Heart left ventricle (tissue), 16 donors: Measurements from ENCODE around the gene FSD1. TPM values are rescaled to one million over a fixed set of nuclear protein-coding genes. Genes with fewer than 3 reads are reported as not detected.

ENCODE experiments used
- ATAC-seq, 4 donors: fragments of 200-7000 bp; cut with Tn5 transposase; one replicate each; pipeline ENCODE4 v1.9.1; 2020 to 2022; ENCODE audit warnings: moderate library complexity in 4 of 4, mild to moderate bottlenecking in 3 of 4, moderate number of reproducible peaks in 1 of 4
- DNase-seq, 5 donors: peaks; one replicate each; pipeline ENCODE4 v3.0.0-alpha.2; 2020
- H3K27ac ChIP-seq, 12 donors: fragments of 200-600 bp; sonication (generic) in 4 of 12; one replicate each; pipeline versions ENCODE4 v1.5.0 to v1.8.0; 2016 to 2022; ENCODE audit warnings: mild to moderate bottlenecking in 2 of 12
- H3K27me3 ChIP-seq, 9 donors: fragments of 200-600 bp; sonication (generic) in 2 of 9; one replicate each; pipeline versions ENCODE4 v1.5.1 to v1.8.0; 2016 to 2022; ENCODE audit warnings: mild to moderate bottlenecking in 3 of 9
- H3K36me3 ChIP-seq, 9 donors: fragments of 200-600 bp; sonication (generic) in 2 of 9; one replicate each; pipeline versions ENCODE4 v1.5.0 to v1.8.0; 2018 to 2022; ENCODE audit warnings: mild to moderate bottlenecking in 2 of 9
- H3K4me1 ChIP-seq, 12 donors: fragments of 200-600 bp; sonication (generic) in 4 of 12; one replicate each; pipeline versions ENCODE4 v1.5.0 to v1.8.0; 2016 to 2022; ENCODE audit warnings: mild to moderate bottlenecking in 3 of 12
- H3K4me3 ChIP-seq, 12 donors: fragments of 200-600 bp; sonication (generic) in 4 of 12; one replicate each; pipeline versions ENCODE4 v1.5.0 to v1.8.0; 2017 to 2022; ENCODE audit warnings: mild to moderate bottlenecking in 9 of 12, moderate library complexity in 4 of 12
- H3K9me3 ChIP-seq, 12 donors: fragments of 200-600 bp; sonication (generic) in 4 of 12; one replicate each; pipeline versions ENCODE4 v1.5.0 to v1.8.0; 2016 to 2022; ENCODE audit warnings: mild to moderate bottlenecking in 1 of 12
- POLR2A ChIP-seq, 2 donors: fragments of 450-650 bp; IDR thresholded peaks; one replicate each; pipeline ENCODE4 v1.6.1; 2017; ENCODE audit warnings: antibody characterized with exemption in 2 of 2, mild to moderate bottlenecking in 2 of 2, moderate library complexity in 2 of 2
- WGBS, 4 donors: extraction: QIAGEN DNeasy Blood & Tissue Kit in 2 of 4; methylation state at CpG; one replicate each; pipeline versions ENCODE4 v1.1.5 to v1.1.7; 2013 to 2018; 5-methylcytosine and 5-hydroxymethylcytosine counted together
- intact Hi-C, 10 donors: fragments of 100-400 bp; cut with DNase I; formaldehyde crosslinking; loops; one replicate each; pipeline versions ENCODE4 v1.11.1 to v1.14.2; 2022
- polyA plus RNA-seq, 2 donors: library from polyadenylated mRNA; stranded (reverse); fragments of 200-250 nt; gene quantifications; one replicate each; pipeline ENCODE4 v1.2.3, GENCODE V29; 2013
- total RNA-seq, 9 donors: library from RNA; depleted of rRNA in 2 of 9; stranded (reverse); fragments of >200 nt in 2 of 9; fragmentation: NEBNext Ultra II Directional in 3 of 9; extraction: Animal tissue kit (Norgen Biotek cat#: 25700) in 3 of 9; gene quantifications; one replicate each; pipeline versions ENCODE4 v1.1.0 to v1.2.4, GENCODE V29; 2016 to 2023
- TF ChIP-seq, protein P1 (sequence below), 12 donors: fragments of 200-600 bp; sonication (generic) in 4 of 12; IDR thresholded peaks; one replicate each; pipeline versions ENCODE4 v1.5.0 to v1.8.0; 2018 to 2022; ENCODE audit warnings: antibody characterized with exemption in 12 of 12, mild to moderate bottlenecking in 5 of 12
- donor health status: ischemic (EF 13 %, LVEDD 7.1; RV severe dilation, severe dysfunction).
- donor health status: healthy with polysubstance abuse.
- donor health status: DM: no; HTN: yes; CAD: no.
- donor health status: DM: no; HTN: no; CAD: no.
- donor health status: ischemic (EF 25% LVEDD 6.9; RV normal size, moderate dysfunction).
- donor health status: ischemic (EF 25% LVEDD 5.7; RV mildly dilated, moderate dysfunction).
- donor health status: healthy.
- donor health status: DM: yes; HTN: yes; CAD: no.
- donor health status: ischemic (EF 35%, LVEDD 5.7; RV mildly dilated, moderate dysfunction).
- donor health status: nonischemic (EF 11% LVEDD 7.7; RV severe dilation, severe dysfunction).
- donor health status: DM: yes; HTN: yes; CAD: no.
- donor health status: PGD.
- donor health status: ischemic (EF 29% LVEDD 5.4; RV normal size, mild dysfunction).
- donor health status: nonischemic (EF 23%, LVEDD 6.1; RV moderate dilation, normal function).

FSD1 gene
- total and polyA plus RNA-seq, 11 donors: 0.04 to 1.2 TPM; not detected in 9

DNA sequence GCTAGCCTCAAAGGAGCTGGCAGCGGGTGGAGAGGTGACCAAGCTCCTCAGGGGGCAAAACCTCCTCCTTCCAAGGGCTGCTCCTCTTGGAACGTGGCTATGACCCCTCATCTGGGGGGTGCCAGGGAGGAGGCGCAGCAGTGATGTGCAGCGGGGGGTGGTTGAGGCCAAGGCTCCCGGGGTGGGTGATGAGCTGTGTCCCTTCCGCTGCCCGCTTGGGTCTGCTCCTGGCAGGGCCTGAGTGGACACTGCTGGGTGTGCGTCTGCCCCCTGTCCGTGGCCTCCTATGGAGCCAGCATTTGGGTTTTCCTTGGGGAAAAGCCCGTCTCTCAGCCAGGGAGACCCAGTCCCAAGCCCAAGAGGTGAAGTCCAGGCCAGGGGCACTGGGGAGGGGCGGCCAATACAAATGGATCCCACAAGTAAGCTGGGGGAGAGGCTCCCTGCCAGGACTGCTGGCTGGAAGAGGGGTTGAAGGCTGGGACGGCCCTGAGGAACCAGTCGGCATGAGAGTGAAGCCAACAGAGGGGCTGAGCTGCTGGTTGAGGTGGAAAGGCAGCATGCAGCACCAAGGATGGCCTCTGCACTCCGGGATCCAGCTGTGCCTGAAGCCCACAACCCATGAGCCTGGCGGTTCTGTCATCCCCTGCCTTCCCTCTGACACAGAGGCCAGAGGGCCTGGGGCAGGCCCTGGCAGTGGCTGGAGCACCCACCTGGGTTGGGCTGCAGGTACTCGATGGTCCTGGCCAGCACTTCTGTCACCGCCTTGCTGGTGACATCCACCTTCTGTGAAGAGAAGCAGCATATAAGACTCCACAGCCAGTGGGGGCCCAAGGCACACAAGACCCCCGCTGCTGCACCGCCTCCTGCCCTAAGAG is 61.6 kb downstream of the FSD1 start:
- peaks cover 0 to 41% (median 35%) of the 10 kb centered on the region in 12 donors for H3K4me1 ChIP-seq
- H3K27ac ChIP-seq: no peak overlapping the region
- intact Hi-C loops: no loop called here
- DNase-seq: no peak
- 90 to 96% (median 95%) methylated on average over 15 to 19 of the region's 19 CpGs for WGBS, 4 donors
- no peaks in the 10 kb centered on the region for H3K9me3 ChIP-seq
- ATAC-seq: no peak
- TF ChIP-seq, protein P1, sequence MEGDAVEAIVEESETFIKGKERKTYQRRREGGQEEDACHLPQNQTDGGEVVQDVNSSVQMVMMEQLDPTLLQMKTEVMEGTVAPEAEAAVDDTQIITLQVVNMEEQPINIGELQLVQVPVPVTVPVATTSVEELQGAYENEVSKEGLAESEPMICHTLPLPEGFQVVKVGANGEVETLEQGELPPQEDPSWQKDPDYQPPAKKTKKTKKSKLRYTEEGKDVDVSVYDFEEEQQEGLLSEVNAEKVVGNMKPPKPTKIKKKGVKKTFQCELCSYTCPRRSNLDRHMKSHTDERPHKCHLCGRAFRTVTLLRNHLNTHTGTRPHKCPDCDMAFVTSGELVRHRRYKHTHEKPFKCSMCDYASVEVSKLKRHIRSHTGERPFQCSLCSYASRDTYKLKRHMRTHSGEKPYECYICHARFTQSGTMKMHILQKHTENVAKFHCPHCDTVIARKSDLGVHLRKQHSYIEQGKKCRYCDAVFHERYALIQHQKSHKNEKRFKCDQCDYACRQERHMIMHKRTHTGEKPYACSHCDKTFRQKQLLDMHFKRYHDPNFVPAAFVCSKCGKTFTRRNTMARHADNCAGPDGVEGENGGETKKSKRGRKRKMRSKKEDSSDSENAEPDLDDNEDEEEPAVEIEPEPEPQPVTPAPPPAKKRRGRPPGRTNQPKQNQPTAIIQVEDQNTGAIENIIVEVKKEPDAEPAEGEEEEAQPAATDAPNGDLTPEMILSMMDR (IDR thresholded peaks at IDR 0.05): no peak
- TF ChIP-seq POLR2A (IDR thresholded peaks at IDR 0.05): no peak
- H3K36me3 ChIP-seq: peaks cover 0 to 63% (median 46%) of the 10 kb centered on the region in 9 donors
- H3K27me3 ChIP-seq: no peaks in the 10 kb centered on the region
- H3K4me3 ChIP-seq: no peak overlapping the region

DNA sequence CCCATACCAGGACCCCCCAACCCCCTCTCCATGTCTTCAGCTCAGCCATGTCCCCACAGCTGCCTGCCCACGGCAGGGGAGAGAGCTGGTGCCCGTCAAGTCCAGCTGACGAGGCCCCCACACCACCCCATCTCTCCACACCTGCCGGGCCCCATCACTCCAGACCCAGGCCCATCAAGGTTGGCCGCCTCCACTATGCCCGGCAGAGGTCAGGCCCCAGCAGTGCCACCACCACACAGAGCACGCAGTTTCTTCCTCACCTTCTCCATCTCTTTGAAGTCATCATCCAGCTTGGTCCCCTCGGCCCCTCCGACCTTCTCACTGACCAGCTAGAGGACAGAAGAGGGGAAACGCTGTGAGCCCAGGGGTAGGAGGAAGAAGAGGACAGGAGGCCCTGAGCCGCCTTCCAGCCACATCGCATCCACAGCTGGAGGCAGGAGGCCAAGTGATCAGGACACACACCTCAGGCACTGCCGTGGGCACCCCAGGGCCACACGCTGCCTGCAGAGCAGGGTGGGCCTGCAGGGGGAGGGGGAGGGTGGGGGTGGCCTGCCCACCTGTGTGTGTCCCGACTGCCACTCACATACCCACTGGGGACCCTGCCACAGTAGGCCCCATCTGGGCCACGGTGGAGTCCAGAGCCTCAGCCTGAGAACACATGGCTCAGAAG is 62.4 kb downstream of the FSD1 start:
- intact Hi-C loops: no loop called here
- H3K9me3 ChIP-seq: no peaks in the 10 kb centered on the region
- no peak for DNase-seq
- no peak overlapping the region for H3K4me3 ChIP-seq
- TF ChIP-seq POLR2A (IDR thresholded peaks at IDR 0.05): no peak
- H3K36me3 ChIP-seq: peaks cover 0 to 60% (median 39%) of the 10 kb centered on the region in 9 donors
- no peaks in the 10 kb centered on the region for H3K27me3 ChIP-seq
- 87 to 92% (median 90%) methylated on average over 14 to 16 of the region's 16 CpGs for WGBS, 4 donors
- ATAC-seq: no peak
- H3K27ac ChIP-seq: peak overlapping the region in 1 of 12 donors; percentile 94
- peaks cover 0 to 49% (median 42%) of the 10 kb centered on the region in 12 donors for H3K4me1 ChIP-seq

DNA sequence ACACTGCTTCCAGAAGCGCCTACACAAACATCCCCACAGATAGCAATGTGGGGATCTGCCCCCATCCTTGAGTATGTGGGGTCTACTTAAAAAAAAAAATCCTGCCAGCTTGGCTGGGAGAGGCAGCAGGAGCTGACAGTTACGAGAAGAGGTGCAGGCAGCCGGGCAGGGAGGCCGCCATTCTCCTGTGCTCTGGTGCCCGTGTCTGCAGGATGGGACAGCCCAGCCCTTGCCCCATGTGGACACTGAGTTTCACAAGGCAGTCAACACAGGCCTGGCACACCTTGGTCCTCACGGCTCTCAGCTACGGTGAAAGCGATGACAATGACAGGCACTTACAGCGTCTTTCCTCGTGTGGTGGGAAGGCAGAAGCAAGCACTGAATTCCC is 62.9 kb downstream of the FSD1 start:
- Histone ChIP-seq H3K4me1 (peaks cover 0 to 54% (median 46%) of the 10 kb centered on the region in 12 donors), H3K36me3 (peaks cover 0 to 54% (median 34%) of the 10 kb centered on the region in 9 donors), H3K27me3 (no peaks in the 10 kb centered on the region), H3K27ac (peak overlapping the region in 3 of 12 donors; percentile 67 to 94 (median 69)), H3K4me3 (no peak overlapping the region), H3K9me3 (no peaks in the 10 kb centered on the region)
- ATAC-seq (no peak), DNase-seq (no peak)
- TF ChIP-seq, protein P1 (IDR thresholded peaks at IDR 0.05): no peak
- TF ChIP-seq POLR2A (IDR thresholded peaks at IDR 0.05): no peak
- 81 to 93% (median 91%) methylated on average over 10 of the region's 10 CpGs for WGBS, 4 donors
- intact Hi-C loops: no loop called here

DNA sequence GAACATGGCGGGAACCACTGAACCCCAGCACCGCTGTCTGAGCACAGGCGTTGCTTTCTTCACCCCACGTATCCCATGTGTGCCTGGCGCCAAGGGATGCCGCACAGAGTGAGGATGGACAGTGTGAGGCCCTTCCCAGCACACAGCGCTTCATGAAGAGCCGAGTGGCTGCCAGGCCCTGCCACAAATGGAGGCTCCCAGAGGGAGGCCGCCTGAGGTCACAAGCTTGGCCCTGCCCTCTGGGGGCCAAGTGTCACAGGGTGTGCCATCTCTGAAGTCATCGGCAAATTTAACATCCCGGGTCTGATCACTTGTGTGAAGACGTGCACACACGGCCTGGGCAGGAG is 63.4 kb downstream of the FSD1 start:
- H3K36me3 ChIP-seq: peaks cover 0 to 50% (median 30%) of the 10 kb centered on the region in 9 donors
- no peak overlapping the region for H3K4me3 ChIP-seq
- peaks cover 2 to 58% (median 50%) of the 10 kb centered on the region in 12 donors for H3K4me1 ChIP-seq
- H3K27me3 ChIP-seq: no peaks in the 10 kb centered on the region
- DNase-seq: no peak
- peak overlapping the region in 7 of 12 donors; percentile 58 to 94 (median 72) for H3K27ac ChIP-seq
- no peak for TF ChIP-seq POLR2A (IDR thresholded peaks at IDR 0.05)
- TF ChIP-seq, protein P1 (IDR thresholded peaks at IDR 0.05): no peak
- H3K9me3 ChIP-seq: no peaks in the 10 kb centered on the region
- WGBS, 4 donors: 67 to 73% (median 70%) methylated on average over 8 to 13 of the region's 13 CpGs
- ATAC-seq: peak in 1 of 4 donors; percentile 2
- intact Hi-C loops: loop anchor here in 1 of 10 donors (2.0 kb wide), 1 partner anchor 33 kb away; the partner anchor contains the start of gene SH3GL1
